Tibial nerve (tissue), 4 donors: Measurements from ENCODE around the gene HDGFL2. TPM values are rescaled to one million over a fixed set of nuclear protein-coding genes. Genes with fewer than 3 reads are reported as not detected.

Source experiments
- DNase-seq, 2 donors: peaks; one replicate each; pipeline ENCODE4 v3.0.0-alpha.2; 2019; ENCODE audit warnings: low spot score in 2 of 2
- H3K27ac ChIP-seq, 4 donors: fragments of 200-600 bp; sonication (generic) in 3 of 4; one replicate each; pipeline ENCODE4 v1.5.1; 2017 to 2019; ENCODE audit warnings: mild to moderate bottlenecking in 1 of 4
- H3K27me3 ChIP-seq, 2 donors: fragments of 200-600 bp; sonication (generic) in 1 of 2; one replicate each; pipeline versions ENCODE4 v1.5.1 to v1.6.0; 2017 to 2019
- H3K36me3 ChIP-seq, 3 donors: fragments of 200-600 bp; sonication (generic); one replicate each; pipeline ENCODE4 v1.5.1; 2018 to 2019
- H3K4me1 ChIP-seq, 4 donors: fragments of 200-600 bp; sonication (generic) in 3 of 4; one replicate each; pipeline ENCODE4 v1.5.1; 2017 to 2019
- H3K4me3 ChIP-seq, 4 donors: fragments of 200-600 bp; sonication (generic) in 3 of 4; one replicate each; pipeline ENCODE4 v1.5.1; 2017 to 2019; ENCODE audit warnings: mild to moderate bottlenecking in 1 of 4, moderate library complexity in 1 of 4
- H3K9me3 ChIP-seq, 4 donors: fragments of 200-600 bp; sonication (generic) in 3 of 4; one replicate each; pipeline ENCODE4 v1.5.1; 2017 to 2019
- CTCF ChIP-seq, 5 experiments: fragments of 200-600 bp in 3 of 5; fragments of 450-650 bp in 2 of 5; sonication (generic) in 3 of 5; IDR thresholded peaks; one replicate each; pipeline ENCODE4 v1.5.1; 2016 to 2019; ENCODE audit warnings: antibody characterized with exemption in 5 of 5, mild to moderate bottlenecking in 3 of 5, moderate library complexity in 2 of 5
- EP300 ChIP-seq, 2 donors: sonication (generic); formaldehyde crosslinking; IDR thresholded peaks; one replicate each; pipeline ENCODE4 v1.6.1; 2017; ENCODE audit warnings: antibody characterized with exemption in 2 of 2, mild to moderate bottlenecking in 1 of 2
- POLR2A ChIP-seq, 2 donors: fragments of 450-650 bp; IDR thresholded peaks; one replicate each; pipeline ENCODE4 v1.6.1; 2017; ENCODE audit warnings: antibody characterized with exemption in 2 of 2, mild to moderate bottlenecking in 2 of 2, moderate library complexity in 2 of 2
- WGBS, 2 donors: methylation state at CpG; one replicate each; pipeline ENCODE4 v1.1.5; 2018; 5-methylcytosine and 5-hydroxymethylcytosine counted together
- total RNA-seq, 4 donors: library from RNA; depleted of rRNA; stranded (reverse); fragments of >200 nt; gene quantifications; one replicate each; pipeline ENCODE4 v1.1.0, GENCODE V29; 2016

The HDGFL2 gene
- total RNA-seq, 4 donors from 2014 or later, result 30.2 to 54.0 (median 48.7) TPM

DNA sequence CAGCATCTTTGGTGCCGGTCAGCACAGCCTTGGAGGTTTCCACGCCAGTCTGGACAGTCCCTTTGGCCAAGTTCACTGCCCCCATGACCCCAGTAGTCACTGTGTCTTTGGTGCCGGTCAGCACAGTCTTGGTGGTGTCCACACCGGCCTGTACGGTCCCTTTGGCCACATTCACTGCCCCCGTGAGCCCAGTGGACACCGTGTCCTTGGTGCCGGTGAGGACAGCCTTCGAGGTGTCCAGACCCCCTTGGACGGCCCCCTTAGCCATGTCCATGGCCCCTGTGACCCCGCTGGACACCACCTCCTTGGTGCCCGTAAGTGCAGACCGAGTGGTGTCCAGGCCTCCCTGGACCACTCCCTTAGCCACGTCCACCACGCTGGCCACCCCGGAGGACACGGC, 41.2 kb downstream of the HDGFL2 start:
- H3K9me3 ChIP-seq, result no peaks in the 10 kb centered on the region
- H3K4me3 ChIP-seq, result no peak overlapping the region
- H3K27me3 ChIP-seq, result peaks cover 0 to 20% of the 10 kb centered on the region in 2 donors
- no peak for DNase-seq
- WGBS, 2 donors, result 88% methylated on average over 10 to 15 of the region's 17 CpGs
- H3K36me3 ChIP-seq, result no peaks in the 10 kb centered on the region
- TF ChIP-seq CTCF (IDR thresholded peaks at IDR 0.05) (no peak), POLR2A (IDR thresholded peaks at IDR 0.05) (no peak), EP300 (IDR thresholded peaks at IDR 0.05) (no peak)
- H3K27ac ChIP-seq, result no peak overlapping the region
- peaks cover 0 to 2% (median 0%) of the 10 kb centered on the region in 4 donors for H3K4me1 ChIP-seq

GRCh38 chr19:4515732-4516131, 43.6 kb downstream of the HDGFL2 start:
- 90 to 92% methylated on average over 5 of the region's 5 CpGs for WGBS, 2 donors
- peaks cover 0 to 33% of the 10 kb centered on the region in 2 donors for H3K27me3 ChIP-seq
- no peak for DNase-seq
- no peak overlapping the region for H3K4me3 ChIP-seq
- H3K9me3 ChIP-seq, result no peaks in the 10 kb centered on the region
- TF ChIP-seq POLR2A (IDR thresholded peaks at IDR 0.05), result no peak
- TF ChIP-seq EP300 (IDR thresholded peaks at IDR 0.05), result no peak
- TF ChIP-seq CTCF (IDR thresholded peaks at IDR 0.05), result no peak
- H3K36me3 ChIP-seq, result no peaks in the 10 kb centered on the region
- H3K27ac ChIP-seq, result no peak overlapping the region
- H3K4me1 ChIP-seq, result peaks cover 0 to 14% (median 0%) of the 10 kb centered on the region in 4 donors

DNA sequence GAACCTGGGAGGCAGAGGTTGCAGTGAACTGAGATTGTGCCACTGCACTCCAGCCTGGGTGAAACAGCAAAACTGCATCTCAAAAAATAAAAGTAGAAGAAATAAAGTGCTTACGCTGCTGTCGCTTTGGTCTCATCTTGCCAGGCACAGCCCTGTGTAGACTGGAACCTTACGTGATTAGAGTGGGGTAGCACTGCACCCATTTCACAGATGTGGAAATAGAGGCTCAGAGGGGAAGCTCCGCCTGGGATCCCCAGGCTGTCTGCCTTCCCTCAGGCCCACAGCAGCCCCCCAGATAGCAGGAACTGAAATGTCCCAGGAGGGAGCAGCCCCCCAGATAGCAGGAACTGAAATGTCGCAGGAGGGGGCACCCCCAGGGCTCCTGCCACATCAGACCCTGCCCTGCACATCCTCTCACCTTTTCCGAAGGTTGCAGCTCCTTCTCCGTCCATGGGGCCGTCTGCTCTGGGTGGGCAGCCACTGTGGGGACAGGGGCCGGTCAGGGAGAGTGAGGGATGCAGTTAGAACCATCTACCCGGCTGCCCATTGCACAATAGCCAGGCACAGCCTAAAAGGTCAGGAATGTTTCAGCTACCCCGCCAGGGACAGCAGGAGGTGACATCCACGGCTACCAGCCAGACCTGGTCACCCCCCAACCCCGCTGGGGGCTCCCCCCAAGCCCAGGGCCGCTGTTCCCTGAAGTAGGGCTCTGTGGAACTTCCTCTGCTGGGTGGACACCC, 44.3 kb downstream of the HDGFL2 start:
- WGBS, 2 donors, result 63 to 67% methylated on average over 9 to 14 of the region's 14 CpGs
- Histone ChIP-seq H3K9me3 (no peaks in the 10 kb centered on the region), H3K27ac (no peak overlapping the region), H3K36me3 (no peaks in the 10 kb centered on the region), H3K27me3 (peaks cover 0 to 36% of the 10 kb centered on the region in 2 donors), H3K4me3 (no peak overlapping the region), H3K4me1 (peaks cover 0 to 14% (median 0%) of the 10 kb centered on the region in 4 donors)
- TF ChIP-seq POLR2A (IDR thresholded peaks at IDR 0.05), result no peak
- no peak for DNase-seq

DNA sequence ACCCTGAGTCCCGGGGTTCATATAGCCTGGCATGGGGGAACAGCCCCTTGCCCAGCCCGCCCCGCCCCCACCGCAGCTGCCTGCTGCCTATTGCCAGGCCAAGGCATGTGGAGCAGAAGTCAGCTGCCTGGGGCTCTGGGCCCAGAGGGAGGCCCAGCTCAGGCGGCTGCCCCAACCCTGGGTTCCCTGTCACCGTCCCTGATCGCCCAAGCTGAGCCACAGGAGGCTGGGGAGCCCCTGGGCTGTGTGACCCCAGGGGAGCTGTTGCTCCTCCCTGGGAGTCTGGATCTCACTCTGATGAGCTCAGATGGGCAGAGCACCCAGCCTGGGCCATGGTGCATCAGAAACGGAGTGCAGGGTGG, 44.8 kb downstream of the HDGFL2 start:
- no peak overlapping the region for H3K4me3 ChIP-seq
- H3K27ac ChIP-seq, result no peak overlapping the region
- WGBS, 2 donors, result 35 to 59% methylated on average over 4 to 5 of the region's 8 CpGs
- TF ChIP-seq EP300 (IDR thresholded peaks at IDR 0.05), result no peak
- no peak for TF ChIP-seq CTCF (IDR thresholded peaks at IDR 0.05)
- TF ChIP-seq POLR2A (IDR thresholded peaks at IDR 0.05), result no peak
- H3K36me3 ChIP-seq, result no peaks in the 10 kb centered on the region
- peaks cover 0 to 14% (median 0%) of the 10 kb centered on the region in 4 donors for H3K4me1 ChIP-seq
- DNase-seq, result no peak
- H3K9me3 ChIP-seq, result no peaks in the 10 kb centered on the region
- peaks cover 0 to 36% of the 10 kb centered on the region in 2 donors for H3K27me3 ChIP-seq

GRCh38 chr19:4517451-4518057, 45.5 kb downstream of the HDGFL2 start:
- H3K9me3 ChIP-seq, result no peaks in the 10 kb centered on the region
- peaks cover 0 to 14% (median 0%) of the 10 kb centered on the region in 4 donors for H3K4me1 ChIP-seq
- 78 to 84% methylated on average over 9 to 13 of the region's 24 CpGs for WGBS, 2 donors
- TF ChIP-seq POLR2A (IDR thresholded peaks at IDR 0.05) (no peak), CTCF (IDR thresholded peaks at IDR 0.05) (no peak), EP300 (IDR thresholded peaks at IDR 0.05) (no peak)
- H3K27me3 ChIP-seq, result peaks cover 0 to 36% of the 10 kb centered on the region in 2 donors
- no peak for DNase-seq
- no peaks in the 10 kb centered on the region for H3K36me3 ChIP-seq
- no peak overlapping the region for H3K27ac ChIP-seq
- no peak overlapping the region for H3K4me3 ChIP-seq
